ENCODE results near the gene ACYP2.

ACYP2 gene

GRCh38 chr2:54233832-54234649, 118.6 kb downstream of the ACYP2 start:
- no peaks in the 10 kb centered on the region for H3K4me1 Mint-ChIP-seq (ENCODE audit: low read depth)
- H3K27ac Mint-ChIP-seq: no peak overlapping the region
- peaks cover 7% of the 10 kb centered on the region for H3K9me3 Mint-ChIP-seq
- H3K36me3 Mint-ChIP-seq (ENCODE audit: low read depth): no peaks in the 10 kb centered on the region
- H3K4me3 Mint-ChIP-seq: no peak overlapping the region
- no peak for DNase-seq (ENCODE audit: low spot score)
- H3K27me3 Mint-ChIP-seq (ENCODE audit: low read depth): no peaks in the 10 kb centered on the region

GRCh38 chr2:54237428-54237827, 122.0 kb downstream of the ACYP2 start:
- DNase-seq (ENCODE audit: low spot score): no peak
- peaks cover 3% of the 10 kb centered on the region for H3K9me3 Mint-ChIP-seq
- H3K27me3 Mint-ChIP-seq (ENCODE audit: low read depth): no peaks in the 10 kb centered on the region
- H3K4me3 Mint-ChIP-seq: no peak overlapping the region
- no peak overlapping the region for H3K27ac Mint-ChIP-seq
- H3K4me1 Mint-ChIP-seq (ENCODE audit: low read depth): no peaks in the 10 kb centered on the region
- H3K36me3 Mint-ChIP-seq (ENCODE audit: low read depth): no peaks in the 10 kb centered on the region

- Mint-ChIP-seq H3K27me3 (ENCODE audit: low read depth) (no peaks in the 10 kb centered on the region), H3K4me3 (no peak overlapping the region), H3K36me3 (ENCODE audit: low read depth) (no peaks in the 10 kb centered on the region), H3K9me3 (no peaks in the 10 kb centered on the region), H3K27ac (no peak overlapping the region), H3K4me1 (ENCODE audit: low read depth) (no peaks in the 10 kb centered on the region)
- no peak for DNase-seq (ENCODE audit: low spot score)
Observed at GRCh38 chr2:54239427-54239826, 124.0 kb downstream of the ACYP2 start.

GRCh38 chr2:54240515-54241469, 125.4 kb downstream of the ACYP2 start:
- no peaks in the 10 kb centered on the region for H3K36me3 Mint-ChIP-seq (ENCODE audit: low read depth)
- no peak for DNase-seq (ENCODE audit: low spot score)
- no peaks in the 10 kb centered on the region for H3K9me3 Mint-ChIP-seq
- H3K27me3 Mint-ChIP-seq (ENCODE audit: low read depth): no peaks in the 10 kb centered on the region
- no peak overlapping the region for H3K27ac Mint-ChIP-seq
- no peak overlapping the region for H3K4me3 Mint-ChIP-seq
- no peaks in the 10 kb centered on the region for H3K4me1 Mint-ChIP-seq (ENCODE audit: low read depth)

- Mint-ChIP-seq H3K9me3 (no peaks in the 10 kb centered on the region), H3K4me3 (no peak overlapping the region), H3K27me3 (ENCODE audit: low read depth) (no peaks in the 10 kb centered on the region), H3K4me1 (ENCODE audit: low read depth) (no peaks in the 10 kb centered on the region), H3K27ac (no peak overlapping the region), H3K36me3 (ENCODE audit: low read depth) (no peaks in the 10 kb centered on the region)
- no peak for DNase-seq (ENCODE audit: low spot score)
Observed at GRCh38 chr2:54247115-54247514, 131.7 kb downstream of the ACYP2 start.

DNA sequence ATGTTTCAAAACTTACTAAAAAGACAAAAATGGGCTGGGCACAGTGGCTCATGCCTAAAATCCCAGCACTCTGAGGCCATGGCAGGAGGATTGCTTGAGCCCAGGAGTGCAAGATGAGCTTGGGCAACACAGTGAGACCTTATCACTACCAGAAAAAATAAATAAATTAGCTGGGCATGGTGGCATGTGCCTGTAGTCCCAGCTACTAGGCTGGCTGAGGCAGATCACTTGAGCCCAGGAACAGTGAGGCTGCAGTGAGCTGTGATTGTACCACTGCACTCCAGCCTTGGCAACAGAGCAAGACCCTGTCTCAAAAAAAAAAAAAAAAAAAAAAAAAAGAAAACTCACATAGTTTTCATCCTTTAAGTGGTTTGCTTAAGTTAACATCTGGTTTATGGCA, 134.2 kb downstream of the ACYP2 start:
- no peak for DNase-seq (ENCODE audit: low spot score)
- no peaks in the 10 kb centered on the region for H3K27me3 Mint-ChIP-seq (ENCODE audit: low read depth)
- H3K27ac Mint-ChIP-seq: no peak overlapping the region
- no peaks in the 10 kb centered on the region for H3K4me1 Mint-ChIP-seq (ENCODE audit: low read depth)
- no peak overlapping the region for H3K4me3 Mint-ChIP-seq
- H3K9me3 Mint-ChIP-seq: no peaks in the 10 kb centered on the region
- no peaks in the 10 kb centered on the region for H3K36me3 Mint-ChIP-seq (ENCODE audit: low read depth)

DNA sequence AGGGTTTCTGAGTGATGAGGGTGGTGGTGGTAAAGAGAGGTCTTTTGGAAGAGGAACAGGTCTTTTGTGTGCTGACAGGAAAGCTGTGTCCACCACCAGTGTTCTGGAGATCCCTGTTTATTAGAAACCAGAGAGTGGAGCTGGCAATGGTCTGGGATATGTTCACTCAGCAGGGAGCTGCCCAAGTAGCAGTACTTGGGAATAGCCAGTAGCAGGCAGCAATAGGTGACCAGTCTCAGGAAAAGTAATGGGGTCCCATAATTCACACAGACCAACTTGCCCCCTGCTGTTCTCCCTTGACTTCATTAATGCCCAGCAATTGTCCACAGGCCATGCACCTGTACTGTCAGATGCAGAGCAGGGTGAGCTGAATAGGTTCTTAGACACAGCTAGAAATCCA, 138.8 kb downstream of the ACYP2 start:
- Mint-ChIP-seq H3K36me3 (ENCODE audit: low read depth) (no peaks in the 10 kb centered on the region), H3K4me1 (ENCODE audit: low read depth) (no peaks in the 10 kb centered on the region), H3K9me3 (no peaks in the 10 kb centered on the region), H3K27me3 (ENCODE audit: low read depth) (no peaks in the 10 kb centered on the region), H3K27ac (no peak overlapping the region), H3K4me3 (no peak overlapping the region)
- DNase-seq (ENCODE audit: low spot score): no peak

DNA sequence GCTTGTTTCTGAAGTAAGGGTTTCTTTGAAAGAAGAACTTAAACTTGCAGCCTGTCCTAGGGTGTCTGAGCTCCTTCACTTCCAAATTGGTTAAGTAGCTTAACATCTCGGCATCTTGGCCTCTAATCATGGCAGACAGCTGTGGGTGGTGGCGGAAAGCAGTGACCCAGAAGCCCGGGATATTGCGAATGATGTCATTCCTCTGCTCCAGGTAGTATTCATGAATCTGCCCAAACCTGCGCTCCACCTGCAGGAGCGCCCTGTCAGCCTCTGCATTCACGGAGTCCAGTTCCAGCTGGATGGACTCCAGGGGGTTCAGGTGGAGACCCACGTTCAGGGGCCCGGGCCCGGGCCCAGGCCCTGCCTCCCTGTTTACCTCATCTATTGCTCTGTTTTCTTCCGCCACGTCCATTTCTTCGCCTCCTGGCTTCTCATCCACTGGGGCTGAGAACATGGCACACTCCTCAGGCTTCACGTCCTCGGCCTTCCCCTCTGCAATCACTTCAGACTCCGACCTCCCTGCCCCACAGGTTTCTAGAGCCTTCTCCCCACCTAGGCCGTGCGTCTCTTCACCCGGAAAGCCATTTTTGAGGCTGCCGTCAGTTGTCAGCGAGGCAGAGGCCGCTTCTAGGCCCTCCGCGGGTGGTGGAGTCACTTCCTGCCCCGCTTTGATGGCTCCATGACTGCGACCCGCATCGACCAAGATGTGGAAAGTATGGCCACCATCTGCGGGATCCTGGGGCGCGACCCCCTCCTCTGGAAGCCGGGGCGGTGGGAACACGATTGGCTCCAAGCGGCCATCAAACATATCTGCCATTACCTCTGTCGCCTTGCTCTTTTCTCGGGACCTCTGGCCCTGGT, 140.0 kb downstream of the ACYP2 start:
- no peak for DNase-seq (ENCODE audit: low spot score)
- Mint-ChIP-seq H3K36me3 (ENCODE audit: low read depth) (no peaks in the 10 kb centered on the region), H3K27me3 (ENCODE audit: low read depth) (no peaks in the 10 kb centered on the region), H3K4me1 (ENCODE audit: low read depth) (no peaks in the 10 kb centered on the region), H3K4me3 (no peak overlapping the region), H3K27ac (no peak overlapping the region), H3K9me3 (no peaks in the 10 kb centered on the region)

DNA sequence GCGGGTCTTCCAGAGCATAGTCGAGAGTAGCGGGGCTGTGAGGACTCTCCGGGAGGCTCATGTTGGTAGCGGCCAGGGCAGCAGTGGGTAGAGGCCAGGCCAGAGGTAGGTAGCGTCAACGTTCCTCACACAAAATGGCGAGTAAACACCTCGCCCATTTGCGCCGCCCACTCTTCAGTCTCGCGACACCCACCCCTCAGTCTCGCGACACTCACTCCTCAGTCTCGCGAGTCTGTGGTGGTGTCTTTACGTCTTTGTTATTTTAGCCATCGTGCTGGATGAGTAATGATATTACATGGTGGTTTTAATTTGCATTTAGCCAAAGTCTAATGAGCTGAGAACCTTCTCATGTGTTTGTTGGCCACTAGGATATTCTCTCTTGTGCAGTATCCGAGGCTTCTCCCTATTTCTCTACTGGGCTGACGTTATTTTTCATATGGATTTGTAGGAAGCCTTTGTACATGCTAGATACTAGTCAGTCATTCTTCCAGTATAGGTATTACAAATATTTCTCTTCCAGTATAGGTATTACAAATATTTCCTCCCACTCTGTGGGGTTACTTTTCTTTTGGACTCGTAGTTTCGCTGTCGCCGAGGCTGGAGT, 140.8 kb downstream of the ACYP2 start, which contains the start of gene TSPYL6:
TSS of gene TSPYL6 (minus strand) at position 139 of the 604 bp plus-strand sequence. CDS start at position 61, 78 bp downstream.
- H3K36me3 Mint-ChIP-seq (ENCODE audit: low read depth): no peaks in the 10 kb centered on the region
- H3K27ac Mint-ChIP-seq: no peak within 1 kb of the TSS
- no peaks in the 10 kb centered on the region for H3K27me3 Mint-ChIP-seq (ENCODE audit: low read depth)
- H3K4me1 Mint-ChIP-seq (ENCODE audit: low read depth): no peaks in the 10 kb centered on the region
- DNase-seq (ENCODE audit: low spot score): no peak
- no peak within 1 kb of the TSS for H3K4me3 Mint-ChIP-seq
- no peaks in the 10 kb centered on the region for H3K9me3 Mint-ChIP-seq

DNA sequence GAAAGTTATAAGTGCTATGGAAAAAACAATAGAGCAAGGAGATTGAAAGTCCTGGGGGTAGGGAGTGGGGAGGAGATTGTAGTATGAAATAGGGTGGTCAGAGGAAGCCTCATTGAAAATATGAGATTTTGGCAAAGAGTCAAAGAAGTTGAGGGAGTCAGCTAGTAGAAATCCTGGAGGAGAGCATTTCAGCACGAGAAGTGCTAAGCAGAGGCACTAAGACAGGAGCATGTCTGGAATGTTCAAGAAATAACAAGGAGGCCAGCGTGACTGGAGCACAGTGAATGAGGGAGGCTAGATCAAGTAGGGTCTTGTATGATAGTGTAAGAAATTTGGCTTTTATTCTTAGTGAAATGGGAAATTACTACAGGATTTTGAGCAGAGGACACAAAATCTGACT, 142.8 kb downstream of the ACYP2 start:
- no peak for DNase-seq (ENCODE audit: low spot score)
- H3K4me1 Mint-ChIP-seq (ENCODE audit: low read depth): no peaks in the 10 kb centered on the region
- no peaks in the 10 kb centered on the region for H3K9me3 Mint-ChIP-seq

DNA sequence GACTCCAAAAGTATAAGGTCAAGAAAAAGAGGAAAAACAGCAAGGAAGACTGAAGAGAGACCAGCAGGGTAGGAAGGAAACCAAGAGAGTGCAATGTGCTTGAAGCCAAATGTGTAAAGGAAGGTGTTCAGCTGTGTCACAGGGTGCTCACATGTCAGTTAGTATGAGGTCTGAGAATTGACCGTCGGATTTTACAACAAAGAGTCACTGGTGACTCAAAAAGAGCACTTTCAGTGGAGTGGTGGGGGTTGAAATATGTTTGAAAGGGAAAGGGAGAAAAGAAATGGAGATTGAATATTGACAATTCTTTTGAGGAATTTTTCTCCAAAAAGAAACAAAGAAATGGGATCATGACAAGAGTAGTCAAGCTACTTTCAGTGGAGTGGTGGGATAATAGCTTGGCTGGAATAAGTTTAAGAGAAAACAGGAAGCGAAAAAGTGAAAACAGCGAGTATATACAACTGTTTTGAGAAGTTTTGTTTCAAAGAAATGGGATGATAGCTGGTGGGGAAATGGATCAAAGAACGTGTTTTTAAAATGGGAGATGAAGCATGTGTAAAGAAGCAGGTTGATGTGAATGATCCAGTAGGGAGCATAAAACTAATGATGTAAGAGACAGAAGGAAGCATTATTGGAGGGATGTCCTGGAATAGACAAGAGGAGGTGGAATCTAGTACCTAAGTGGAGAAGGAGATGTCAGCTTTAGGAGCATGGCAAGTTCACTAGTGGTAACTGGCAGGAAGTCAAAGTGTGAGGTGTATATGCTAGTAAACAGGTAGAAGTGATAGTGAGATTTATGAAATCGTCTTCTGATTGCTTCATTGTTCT, 144.2 kb downstream of the ACYP2 start:
- no peak overlapping the region for H3K27ac Mint-ChIP-seq
- no peaks in the 10 kb centered on the region for H3K27me3 Mint-ChIP-seq (ENCODE audit: low read depth)
- H3K4me1 Mint-ChIP-seq (ENCODE audit: low read depth): no peaks in the 10 kb centered on the region
- no peaks in the 10 kb centered on the region for H3K36me3 Mint-ChIP-seq (ENCODE audit: low read depth)
- H3K4me3 Mint-ChIP-seq: no peak overlapping the region
- no peak for DNase-seq (ENCODE audit: low spot score)
- no peaks in the 10 kb centered on the region for H3K9me3 Mint-ChIP-seq

More for the DNA sequence above, 142.8 kb downstream of the ACYP2 start:
- no peak overlapping the region for H3K27ac Mint-ChIP-seq
- no peak overlapping the region for H3K4me3 Mint-ChIP-seq
- H3K27me3 Mint-ChIP-seq (ENCODE audit: low read depth): no peaks in the 10 kb centered on the region
- no peaks in the 10 kb centered on the region for H3K36me3 Mint-ChIP-seq (ENCODE audit: low read depth)

GRCh38 chr2:54260241-54260595, 144.8 kb downstream of the ACYP2 start:
- DNase-seq (ENCODE audit: low spot score): no peak
- Mint-ChIP-seq H3K4me3 (no peak overlapping the region), H3K4me1 (ENCODE audit: low read depth) (no peaks in the 10 kb centered on the region), H3K9me3 (no peaks in the 10 kb centered on the region), H3K27me3 (ENCODE audit: low read depth) (no peaks in the 10 kb centered on the region), H3K27ac (no peak overlapping the region), H3K36me3 (ENCODE audit: low read depth) (no peaks in the 10 kb centered on the region)

- no peaks in the 10 kb centered on the region for H3K36me3 Mint-ChIP-seq (ENCODE audit: low read depth)
Observed at GRCh38 chr2:54261537-54261936, 146.1 kb downstream of the ACYP2 start.

More at GRCh38 chr2:54261537-54261936, 146.1 kb downstream of the ACYP2 start:
- Mint-ChIP-seq H3K27ac (no peak overlapping the region), H3K4me3 (no peak overlapping the region), H3K4me1 (ENCODE audit: low read depth) (no peaks in the 10 kb centered on the region), H3K9me3 (no peaks in the 10 kb centered on the region), H3K27me3 (ENCODE audit: low read depth) (no peaks in the 10 kb centered on the region)
- no peak for DNase-seq (ENCODE audit: low spot score)

Data from T-helper 2 cell treated with Interferon-gamma antibody and Interleukin-4, amounts not matched to agents 5 μg/mL and 100 μg/mL, for 36 hours (primary cell).